Liver (tissue), 3 donors: Measurements from ENCODE around the gene KIF2C.

Experiments
- ATF3 ChIP-seq: IDR thresholded peaks from 2 replicates; pipeline ENCODE4 v1.6.1; 2016; ENCODE audit warnings: antibody characterized with exemption
- CTCF ChIP-seq: fragments of 150-350 bp; IDR thresholded peaks from 2 replicates; pipeline ENCODE4 v1.5.1; 2017; ENCODE audit warnings: improper control_type of control experiment, low read depth, low read length; ENCODE audit not compliant: missing input control
- MAX ChIP-seq: IDR thresholded peaks from 2 replicates; pipeline ENCODE4 v1.6.1; 2016; ENCODE audit warnings: antibody characterized with exemption
- NR2F2 ChIP-seq: IDR thresholded peaks from 2 replicates; pipeline ENCODE4 v1.6.1; 2016; ENCODE audit warnings: antibody characterized with exemption
- RAD21 ChIP-seq, 2 donors: IDR thresholded peaks; 2 replicates each; pipeline ENCODE4 v1.6.1; 2016; ENCODE audit warnings: antibody characterized with exemption in 2 of 2, mild to moderate bottlenecking in 2 of 2
- REST ChIP-seq: IDR thresholded peaks from 2 replicates; pipeline ENCODE4 v1.6.1; 2016; ENCODE audit warnings: antibody characterized with exemption, mild to moderate bottlenecking
- RXRA ChIP-seq, 2 donors: IDR thresholded peaks; 2 replicates each; pipeline ENCODE4 v1.6.1; 2017 to 2018; ENCODE audit warnings: antibody characterized with exemption in 2 of 2, mild to moderate bottlenecking in 1 of 2
- SP1 ChIP-seq: IDR thresholded peaks from 2 replicates; pipeline ENCODE4 v1.6.1; 2018; ENCODE audit warnings: antibody characterized with exemption, mild to moderate bottlenecking
- TAF1 ChIP-seq: conservative IDR thresholded peaks from 2 replicates; pipeline ENCODE4 v1.6.1; 2016; ENCODE audit warnings: antibody characterized with exemption, mild to moderate bottlenecking
- ZBTB33 ChIP-seq: IDR thresholded peaks from 2 replicates; pipeline ENCODE4 v1.6.1; 2016; ENCODE audit warnings: antibody characterized with exemption
- donor health status: healthy.
- donor health status: healthy.

GRCh38 chr1:44806025-44806703, 66.5 kb downstream of the KIF2C start:
- no peak for TF ChIP-seq CTCF
- no peak for TF ChIP-seq SP1
- TF ChIP-seq MAX = no peak
- no peak for TF ChIP-seq ATF3
- no peak for TF ChIP-seq TAF1
- TF ChIP-seq RAD21 (IDR thresholded peaks at IDR 0.05) = no peak
- TF ChIP-seq ZBTB33 = no peak
- TF ChIP-seq NR2F2 = no peak
- TF ChIP-seq REST = no peak
- TF ChIP-seq RXRA (IDR thresholded peaks at IDR 0.05) = no peak
